ENCODE results near the gene CCDC24.

Gene CCDC24

DNA sequence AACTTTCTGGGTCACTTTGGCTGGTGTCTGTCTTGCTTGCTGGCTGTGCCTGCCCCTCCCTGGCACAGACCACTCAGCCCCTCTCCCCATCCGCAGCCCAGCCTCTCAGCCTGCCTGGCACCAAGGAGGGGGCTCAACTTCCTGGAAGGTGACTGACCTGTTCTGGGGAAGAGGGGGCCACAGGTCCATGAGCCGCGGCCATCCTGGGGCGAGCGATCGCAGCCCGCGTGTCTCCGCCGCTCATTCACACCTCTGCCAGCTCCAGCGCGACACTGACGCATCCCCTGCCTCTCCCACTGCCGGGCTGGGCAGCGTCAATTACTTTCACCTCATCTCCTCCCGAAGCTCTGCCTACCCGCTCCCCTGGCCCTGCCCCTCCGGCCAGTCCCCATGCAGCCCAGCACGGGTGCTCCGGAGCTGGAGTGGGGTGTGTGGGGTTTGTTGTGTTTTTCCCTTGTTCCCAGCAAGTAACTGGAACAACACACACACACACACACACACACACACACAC lies 25.5 kb downstream of the CCDC24 start:
- H3K4me3 ChIP-seq (ENCODE audit: low read length): no peak overlapping the region
- DNase-seq (ENCODE audit: low read depth): no peak
- TF ChIP-seq CTCF (conservative IDR thresholded peaks at IDR 0.05; ENCODE audit: low read depth, low read length): no peak

- no peak overlapping the region for H3K4me3 ChIP-seq (ENCODE audit: low read length)
- no peak for TF ChIP-seq CTCF (conservative IDR thresholded peaks at IDR 0.05; ENCODE audit: low read depth, low read length)
- no peak for DNase-seq (ENCODE audit: low read depth)
Observed at GRCh38 chr1:44019466-44019948, 28.1 kb downstream of the CCDC24 start.

GRCh38 chr1:44020464-44020863 lies 29.1 kb downstream of the CCDC24 start:
- TF ChIP-seq CTCF (conservative IDR thresholded peaks at IDR 0.05; ENCODE audit: low read depth, low read length): no peak
- no peak overlapping the region for H3K4me3 ChIP-seq (ENCODE audit: low read length)
- DNase-seq (ENCODE audit: low read depth): no peak

DNA sequence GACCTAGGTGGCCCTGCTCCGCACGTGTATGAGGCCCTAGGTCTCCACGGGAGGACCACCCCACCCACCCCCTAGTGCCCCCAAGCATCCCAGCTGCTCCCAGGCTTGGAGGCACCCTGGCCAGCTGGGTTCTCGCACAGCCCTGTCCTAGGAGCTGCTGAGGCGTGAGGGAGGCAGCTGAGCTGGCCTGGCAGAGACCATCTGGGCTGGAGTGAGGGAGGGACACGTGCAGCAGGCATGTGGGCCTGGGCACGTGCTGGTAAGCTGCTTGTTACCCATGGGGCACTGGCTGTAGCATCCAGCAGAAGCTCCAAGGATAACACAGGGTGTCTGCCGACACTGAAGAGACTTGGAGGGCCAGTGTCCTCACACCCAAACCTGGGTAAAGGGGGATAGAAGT lies 29.8 kb downstream of the CCDC24 start:
- no peak for DNase-seq (ENCODE audit: low read depth)
- no peak for TF ChIP-seq CTCF (conservative IDR thresholded peaks at IDR 0.05; ENCODE audit: low read depth, low read length)
- no peak overlapping the region for H3K4me3 ChIP-seq (ENCODE audit: low read length)

DNA sequence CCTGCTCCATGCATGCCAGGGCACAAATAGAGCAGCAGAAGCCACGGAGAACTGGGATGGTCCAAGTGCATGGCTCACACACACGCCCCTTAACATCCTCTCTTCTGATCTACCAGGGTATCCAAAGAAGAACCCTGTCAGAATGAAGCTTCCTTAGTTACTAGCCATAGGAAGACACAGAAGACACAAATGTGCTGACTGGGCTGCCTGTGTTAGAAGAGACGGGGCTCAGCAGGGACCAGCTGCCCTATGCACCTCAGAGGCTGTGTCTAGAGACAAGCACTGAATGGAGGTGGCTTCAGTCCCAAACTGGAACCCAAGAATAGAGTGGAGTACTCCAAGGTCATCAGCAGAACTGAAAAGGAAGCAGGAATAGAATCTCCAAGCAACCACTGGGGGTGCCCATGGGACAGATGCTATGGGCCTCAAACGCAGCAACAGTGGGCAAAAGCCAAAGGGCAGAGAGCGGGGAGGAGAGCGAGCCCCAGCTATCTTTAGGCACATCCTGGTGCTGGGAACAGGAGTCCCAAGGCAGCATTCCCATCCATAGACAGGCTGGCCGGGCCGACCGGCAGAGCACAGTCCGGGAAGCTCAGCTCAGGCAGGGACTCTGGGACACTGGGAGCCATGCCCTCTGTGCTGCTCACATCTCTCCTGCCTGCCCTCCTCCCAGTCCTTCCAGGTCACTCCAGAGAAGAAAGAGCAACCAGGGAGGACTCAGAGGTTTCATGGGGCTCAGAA lies 30.4 kb downstream of the CCDC24 start:
- no peak for DNase-seq (ENCODE audit: low read depth)
- H3K4me3 ChIP-seq (ENCODE audit: low read length): no peak overlapping the region
- peak; percentile 15 for TF ChIP-seq CTCF (conservative IDR thresholded peaks at IDR 0.05; ENCODE audit: low read depth, low read length)

- DNase-seq (ENCODE audit: low read depth): no peak
- TF ChIP-seq CTCF (conservative IDR thresholded peaks at IDR 0.05; ENCODE audit: low read depth, low read length): no peak
- no peak overlapping the region for H3K4me3 ChIP-seq (ENCODE audit: low read length)
Observed at GRCh38 chr1:44024031-44024902, 32.9 kb downstream of the CCDC24 start.

All from retinal pigment epithelial cell (primary cell).